Measurements from ENCODE around the gene CHST15.

DNA sequence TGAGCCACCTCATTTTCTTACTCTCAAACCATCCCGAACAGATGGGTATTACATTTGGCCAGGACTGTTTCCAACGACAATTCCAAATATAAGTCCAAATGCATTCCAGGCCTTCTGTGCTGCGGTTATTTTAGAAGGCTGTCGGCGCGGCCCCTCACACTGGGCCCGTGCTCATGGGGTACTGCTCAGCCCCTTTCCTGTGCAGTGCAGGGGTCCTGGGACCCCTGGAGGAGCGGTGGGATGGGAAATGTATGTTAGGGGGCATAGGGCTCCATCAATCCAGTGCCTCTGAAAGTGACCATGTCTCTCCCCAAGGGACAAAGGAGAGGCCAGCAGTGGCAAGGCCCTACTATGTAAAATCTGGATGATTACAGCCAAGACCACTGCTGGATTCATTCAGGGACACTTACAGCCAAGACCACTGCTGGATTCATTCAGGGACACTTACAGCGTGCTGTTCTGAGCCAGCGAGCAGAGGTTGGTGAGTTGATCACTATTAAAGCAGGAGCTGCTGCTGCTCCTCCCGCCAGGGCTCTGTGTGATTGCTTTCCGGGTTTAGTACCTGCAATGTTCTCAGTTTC is 66.3 kb downstream of the CHST15 start:
- no peak for TF ChIP-seq GATA2 (IDR thresholded peaks at IDR 0.05; ENCODE audit: low read depth, low read length)
- no peak for TF ChIP-seq GATA3 (IDR thresholded peaks at IDR 0.05; ENCODE audit: low read depth, low read length)
